SK-N-MC (cell line): ENCODE results near the gene LRRC3B.

Source experiments
- DNase-seq: peaks from one replicate; pipeline ENCODE4 v3.0.0-alpha.2; 2011; ENCODE audit warnings: low read depth, low spot score
- H3K27ac ChIP-seq: fragments of 200-600 bp; sonication (generic); 2 replicates; pipeline ENCODE4 v1.5.1; 2016; ENCODE audit warnings: mixed run types
- H3K36me3 ChIP-seq: fragments of 200-600 bp; sonication (generic); 2 replicates; pipeline ENCODE4 v1.6.1; 2017; ENCODE audit warnings: antibody characterized with exemption, low read length, mixed read lengths; ENCODE audit not compliant: insufficient read depth
- H3K4me3 ChIP-seq: fragments of 200-600 bp; sonication (generic); 2 replicates; pipeline ENCODE4 v1.5.1; 2016
- H3K9ac ChIP-seq: fragments of 200-600 bp; sonication (generic); 2 replicates; pipeline ENCODE4 v1.8.0; 2017; ENCODE audit warnings: mixed run types, mixed read lengths; ENCODE audit not compliant: insufficient read length
- H3K9me3 ChIP-seq: fragments of 200-600 bp; sonication (generic); 2 replicates; pipeline ENCODE4 v1.6.1; 2017; ENCODE audit warnings: low read depth, mild to moderate bottlenecking, antibody characterized with exemption, low read length, moderate library complexity, mixed read lengths
- EZH2 ChIP-seq: fragments of 200-600 bp; sonication (generic); IDR thresholded peaks from one replicate; pipeline ENCODE4 v1.6.1; 2017; ENCODE audit warnings: antibody characterized with exemption
- FOXP2 ChIP-seq: optimal IDR thresholded peaks from 2 replicates; pipeline ENCODE3; 2011; ENCODE audit warnings: mild to moderate bottlenecking, moderate library complexity; ENCODE audit not compliant: insufficient read depth; ENCODE audit errors: extremely low read length, control extremely low read depth
- POLR2AphosphoS5 ChIP-seq: IDR thresholded peaks from 2 replicates; pipeline ENCODE4 v1.6.1; 2012; ENCODE audit warnings: mild to moderate bottlenecking, low read depth, low read length, borderline replicate concordance

The LRRC3B gene

GRCh38 chr3:26668696-26669095, 46.1 kb downstream of the LRRC3B start:
- no peak overlapping the region for H3K4me3 ChIP-seq
- no peak overlapping the region for H3K9ac ChIP-seq
- no peak overlapping the region for H3K27ac ChIP-seq
- no peaks in the 10 kb centered on the region for H3K9me3 ChIP-seq
- no peaks in the 10 kb centered on the region for H3K36me3 ChIP-seq
- TF ChIP-seq FOXP2 (no peak), EZH2 (no peak), POLR2AphosphoS5 (no peak)
- DNase-seq: no peak

DNA sequence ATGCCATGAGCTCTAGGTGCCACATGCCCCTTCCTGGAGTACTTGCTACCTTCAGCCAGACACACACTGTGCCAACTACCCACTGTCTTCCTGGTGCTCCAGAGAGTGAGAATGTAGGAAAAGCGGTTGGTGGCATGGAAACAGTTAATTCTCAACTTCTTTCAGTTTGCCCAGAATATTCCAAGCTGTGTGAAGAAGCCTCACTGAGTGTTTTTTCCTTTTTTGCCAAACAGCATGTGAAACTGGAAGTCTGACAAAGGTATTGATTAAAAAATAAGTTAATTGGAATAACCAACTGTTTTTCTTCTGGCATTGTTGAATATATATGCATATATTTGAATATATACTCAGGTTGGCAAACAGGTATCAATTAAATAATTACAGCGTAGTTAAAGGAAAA, 52.8 kb downstream of the LRRC3B start:
- Histone ChIP-seq H3K9ac (no peak overlapping the region), H3K9me3 (no peaks in the 10 kb centered on the region), H3K4me3 (no peak overlapping the region), H3K36me3 (no peaks in the 10 kb centered on the region), H3K27ac (no peak overlapping the region)
- TF ChIP-seq EZH2 (no peak), POLR2AphosphoS5 (no peak), FOXP2 (no peak)
- no peak for DNase-seq

- no peak for TF ChIP-seq POLR2AphosphoS5
- TF ChIP-seq EZH2: no peak
- no peak for TF ChIP-seq FOXP2
- H3K9me3 ChIP-seq: no peaks in the 10 kb centered on the region
- DNase-seq: no peak
- H3K27ac ChIP-seq: no peak overlapping the region
- H3K9ac ChIP-seq: no peak overlapping the region
- H3K4me3 ChIP-seq: no peak overlapping the region
- no peaks in the 10 kb centered on the region for H3K36me3 ChIP-seq
Observed at GRCh38 chr3:26681632-26682031, 59.1 kb downstream of the LRRC3B start.

GRCh38 chr3:26682406-26682805, 59.8 kb downstream of the LRRC3B start:
- no peak for DNase-seq
- Histone ChIP-seq H3K9ac (no peak overlapping the region), H3K9me3 (no peaks in the 10 kb centered on the region), H3K27ac (no peak overlapping the region), H3K4me3 (no peak overlapping the region), H3K36me3 (no peaks in the 10 kb centered on the region)
- TF ChIP-seq FOXP2: no peak
- TF ChIP-seq POLR2AphosphoS5: no peak
- no peak for TF ChIP-seq EZH2

DNA sequence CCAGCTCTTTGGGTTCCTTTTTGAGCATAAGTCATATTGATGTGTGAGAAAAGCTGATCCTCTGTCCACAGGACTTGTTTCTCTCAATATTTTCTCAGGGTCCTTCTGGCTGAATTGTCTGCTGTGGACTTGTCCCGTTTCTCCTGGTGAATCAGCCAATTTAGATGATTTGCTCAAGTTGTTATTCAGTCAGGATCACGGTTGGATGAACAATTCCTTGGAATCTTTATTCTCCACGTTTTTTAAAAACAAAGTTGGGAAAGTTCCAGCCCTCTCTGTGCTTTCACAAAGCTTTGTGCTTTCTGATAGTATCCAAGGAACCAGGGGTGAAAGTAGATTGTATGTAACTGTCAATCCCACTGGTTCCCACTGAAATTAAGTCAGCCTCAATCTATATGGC, 61.3 kb downstream of the LRRC3B start:
- no peaks in the 10 kb centered on the region for H3K36me3 ChIP-seq
- H3K27ac ChIP-seq: no peak overlapping the region
- H3K4me3 ChIP-seq: no peak overlapping the region
- H3K9ac ChIP-seq: no peak overlapping the region
- no peak for TF ChIP-seq POLR2AphosphoS5
- DNase-seq: no peak
- H3K9me3 ChIP-seq: no peaks in the 10 kb centered on the region

- H3K36me3 ChIP-seq: no peaks in the 10 kb centered on the region
- no peak overlapping the region for H3K27ac ChIP-seq
- TF ChIP-seq POLR2AphosphoS5 (no peak), EZH2 (no peak), FOXP2 (no peak)
- no peak overlapping the region for H3K9ac ChIP-seq
- no peak overlapping the region for H3K4me3 ChIP-seq
- no peaks in the 10 kb centered on the region for H3K9me3 ChIP-seq
- DNase-seq: no peak
Observed at GRCh38 chr3:26687466-26687865, 64.9 kb downstream of the LRRC3B start.

GRCh38 chr3:26699553-26699952, 77.0 kb downstream of the LRRC3B start:
- H3K9me3 ChIP-seq: no peaks in the 10 kb centered on the region
- no peak overlapping the region for H3K9ac ChIP-seq
- H3K27ac ChIP-seq: no peak overlapping the region
- no peaks in the 10 kb centered on the region for H3K36me3 ChIP-seq
- no peak for DNase-seq
- TF ChIP-seq FOXP2: no peak
- TF ChIP-seq POLR2AphosphoS5: no peak
- TF ChIP-seq EZH2: no peak
- H3K4me3 ChIP-seq: no peak overlapping the region

DNA sequence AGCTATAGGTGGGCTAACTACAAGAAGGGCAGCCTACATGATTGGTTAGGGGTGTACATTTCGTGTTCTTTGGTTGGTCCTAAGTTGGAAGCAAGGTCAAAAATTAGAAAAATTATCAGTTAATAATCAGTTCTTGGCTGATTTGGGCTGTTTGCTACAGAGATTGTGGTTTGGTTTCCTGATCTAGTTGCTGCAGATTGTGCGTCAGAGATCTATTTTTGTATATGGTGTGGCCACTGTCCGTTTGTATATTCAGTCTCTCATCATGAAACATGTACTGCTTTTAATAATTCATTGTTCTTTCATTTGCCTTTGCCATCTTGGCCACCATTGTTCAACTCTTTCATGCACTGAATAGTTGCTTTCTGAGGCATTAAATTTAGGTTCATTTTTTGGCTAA, 80.9 kb downstream of the LRRC3B start:
- DNase-seq: no peak
- TF ChIP-seq FOXP2 (no peak), POLR2AphosphoS5 (no peak), EZH2 (no peak)
- Histone ChIP-seq H3K9me3 (no peaks in the 10 kb centered on the region), H3K4me3 (no peak overlapping the region), H3K9ac (no peak overlapping the region), H3K27ac (no peak overlapping the region), H3K36me3 (no peaks in the 10 kb centered on the region)

DNA sequence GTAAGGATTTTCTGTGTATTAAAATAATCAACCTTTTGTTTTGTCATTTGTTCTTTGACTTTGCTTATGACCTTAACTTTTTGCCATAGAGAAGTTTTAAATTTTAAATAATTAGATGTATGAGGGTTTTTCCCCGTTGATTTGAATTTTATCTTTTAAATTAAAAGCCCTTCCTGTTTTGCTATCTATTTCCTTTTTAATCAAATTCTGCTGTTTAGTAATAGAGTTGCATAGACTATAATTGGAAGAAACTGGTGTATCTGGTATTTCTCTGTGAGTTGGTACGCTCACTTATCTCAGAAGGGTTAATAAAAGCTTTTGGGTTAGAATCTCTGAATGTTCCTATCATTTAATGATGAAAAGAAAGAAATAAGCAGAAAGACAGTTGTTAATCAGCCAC, 82.2 kb downstream of the LRRC3B start:
- H3K27ac ChIP-seq: no peak overlapping the region
- no peak for DNase-seq
- no peak overlapping the region for H3K9ac ChIP-seq
- no peaks in the 10 kb centered on the region for H3K9me3 ChIP-seq
- TF ChIP-seq EZH2 (no peak), POLR2AphosphoS5 (no peak), FOXP2 (no peak)
- no peaks in the 10 kb centered on the region for H3K36me3 ChIP-seq
- no peak overlapping the region for H3K4me3 ChIP-seq

DNA sequence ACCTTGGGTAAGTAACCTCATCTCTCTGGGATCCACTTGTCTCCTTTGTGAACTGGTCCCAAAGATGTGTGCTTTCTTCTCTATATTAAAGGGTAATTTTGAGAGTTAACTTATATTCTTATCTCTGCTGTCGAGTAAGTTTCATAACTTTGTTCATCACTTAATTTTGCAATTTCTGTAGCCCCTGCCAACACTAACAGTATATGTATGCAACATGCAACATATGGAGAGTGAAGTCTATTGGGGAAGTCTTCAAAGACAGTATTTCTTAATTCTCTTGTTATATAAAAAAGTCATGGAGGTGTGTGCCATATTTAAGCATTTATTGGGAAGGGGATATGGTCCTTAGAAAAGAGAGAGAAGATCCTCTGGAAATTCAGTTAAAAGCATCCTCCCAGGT, 85.9 kb downstream of the LRRC3B start:
- Histone ChIP-seq H3K4me3 (no peak overlapping the region), H3K27ac (no peak overlapping the region), H3K9ac (no peak overlapping the region), H3K36me3 (no peaks in the 10 kb centered on the region), H3K9me3 (no peaks in the 10 kb centered on the region)
- TF ChIP-seq POLR2AphosphoS5 (no peak), EZH2 (no peak), FOXP2 (no peak)
- DNase-seq: no peak
